WTC11 (cell line): ENCODE results near the gene SACS. TPM values are rescaled to one million over a fixed set of nuclear protein-coding genes. Genes with fewer than 3 reads are reported as not detected.

Experiments
- ATAC-seq: fragments of 200-7000 bp; cut with Tn5 transposase; 2 replicates; pipeline ENCODE4 v1.10.0; 2021; ENCODE audit warnings: mild to moderate bottlenecking, moderate library complexity
- CTCF ChIA-PET: fragments of 300-600 bp; sonication (Branson Sonifier 250); formaldehyde crosslinking; loops from one replicate; lab custom pipeline; 2021; ENCODE audit warnings: antibody characterized with exemption; lab: Charles Lee
- POLR2A ChIA-PET: fragments of 350-600 bp; sonication (Branson Sonifier 250); formaldehyde crosslinking; loops from one replicate; lab custom pipeline; 2021; ENCODE audit warnings: antibody characterized with exemption; lab: Charles Lee
- DNase-seq: peaks from one replicate; pipeline ENCODE4 v3.0.0; 2021; ENCODE audit warnings: low spot score
- H3K27ac Mint-ChIP-seq: 2 replicates; pipeline ENCODE4 v1.8.0; 2021; ENCODE audit warnings: mixed read lengths
- H3K27me3 Mint-ChIP-seq: 2 replicates; pipeline ENCODE4 v1.8.0; 2021; ENCODE audit warnings: low read depth, mild to moderate bottlenecking, moderate library complexity, mixed read lengths
- H3K36me3 Mint-ChIP-seq: 2 replicates; pipeline ENCODE4 v1.8.0; 2021; ENCODE audit warnings: mixed read lengths
- H3K4me1 Mint-ChIP-seq: 2 replicates; pipeline ENCODE4 v1.8.0; 2022; ENCODE audit warnings: mixed read lengths
- H3K4me3 Mint-ChIP-seq: 2 replicates; pipeline ENCODE4 v1.8.0; 2021; ENCODE audit warnings: mild to moderate bottlenecking, moderate library complexity, mixed read lengths
- H3K9me3 Mint-ChIP-seq: 2 replicates; pipeline ENCODE4 v1.8.0; 2021; ENCODE audit warnings: mixed read lengths
- CREM ChIP-seq: sonication (generic); formaldehyde crosslinking; IDR thresholded peaks from 2 replicates; pipeline ENCODE4 v1.8.1; 2022; ENCODE audit warnings: mild to moderate bottlenecking, missing genetic modification reagents, moderate library complexity
- JAZF1 ChIP-seq: fragments of 250-450 bp; sonication (Bioruptor Pico); IDR thresholded peaks from 2 replicates; pipeline ENCODE4 v1.9.0; 2021; ENCODE audit warnings: moderate library complexity, mild to moderate bottlenecking, inconsistent platforms
- RELA ChIP-seq: sonication (generic); formaldehyde crosslinking; IDR thresholded peaks from 2 replicates; pipeline ENCODE4 v1.8.1; 2022; ENCODE audit warnings: missing genetic modification reagents, mild to moderate bottlenecking, borderline replicate concordance
- SMAD4 ChIP-seq: sonication (generic); formaldehyde crosslinking; IDR thresholded peaks from 2 replicates; pipeline ENCODE4 v1.8.0; 2022; ENCODE audit warnings: mild to moderate bottlenecking, missing genetic modification reagents
- ZNF138 ChIP-seq: sonication (generic); formaldehyde crosslinking; conservative IDR thresholded peaks from 2 replicates; pipeline ENCODE4 v1.8.1; 2022; ENCODE audit warnings: mild to moderate bottlenecking, moderate library complexity, missing genetic modification reagents
- ZNF219 ChIP-seq: sonication (generic); formaldehyde crosslinking; IDR thresholded peaks from 2 replicates; pipeline ENCODE4 v1.8.0; 2023; ENCODE audit warnings: missing genetic modification reagents, mild to moderate bottlenecking, borderline replicate concordance
- ZNF423 ChIP-seq: fragments of 250-450 bp; sonication (Bioruptor Pico); IDR thresholded peaks from 2 replicates; pipeline ENCODE4 v2.1.2; 2022; ENCODE audit warnings: mild to moderate bottlenecking, moderate library complexity
- total RNA-seq: library from RNA; stranded (reverse); gene quantifications from 3 replicates; pipeline ENCODE4 v1.2.3, GENCODE V29; 2021
- TF ChIP-seq, protein P1 (sequence below): fragments of 250-450 bp; sonication (Bioruptor Pico); IDR thresholded peaks from 2 replicates; pipeline ENCODE4 v1.9.0; 2021; ENCODE audit warnings: mild to moderate bottlenecking
- TF ChIP-seq, protein P2 (sequence below): sonication (generic); formaldehyde crosslinking; IDR thresholded peaks from 2 replicates; pipeline ENCODE4 v1.8.1; 2022; ENCODE audit warnings: mild to moderate bottlenecking, missing genetic modification reagents, moderate library complexity, borderline replicate concordance
- TF ChIP-seq, protein P3 (sequence below): fragments of 250-450 bp; sonication (Bioruptor Pico); IDR thresholded peaks from 2 replicates; pipeline ENCODE4 v1.9.0; 2021; ENCODE audit warnings: moderate library complexity, mild to moderate bottlenecking, inconsistent platforms, borderline replicate concordance
- TF ChIP-seq, protein P4 (sequence below): sonication (generic); formaldehyde crosslinking; IDR thresholded peaks from 2 replicates; pipeline ENCODE4 v1.8.0; 2022; ENCODE audit warnings: missing genetic modification reagents
- TF ChIP-seq, protein P5 (sequence below): sonication (generic); formaldehyde crosslinking; IDR thresholded peaks from 2 replicates; pipeline ENCODE4 v1.8.0; 2023; ENCODE audit warnings: missing genetic modification reagents
- TF ChIP-seq, protein P6 (sequence below): fragments of 250-450 bp; sonication (Bioruptor Pico); IDR thresholded peaks from 2 replicates; pipeline ENCODE4 v1.9.0; 2021; ENCODE audit warnings: mild to moderate bottlenecking
- TF ChIP-seq, protein P7 (sequence below): sonication (generic); formaldehyde crosslinking; IDR thresholded peaks from 2 replicates; pipeline ENCODE4 v1.8.1; 2023; ENCODE audit warnings: mild to moderate bottlenecking, missing genetic modification reagents
- TF ChIP-seq, protein P8 (sequence below): sonication (generic); formaldehyde crosslinking; IDR thresholded peaks from 2 replicates; pipeline ENCODE4 v1.8.1; 2022; ENCODE audit warnings: mild to moderate bottlenecking, moderate library complexity, missing genetic modification reagents
- TF ChIP-seq, protein P9 (sequence below): sonication (generic); formaldehyde crosslinking; IDR thresholded peaks from 2 replicates; pipeline ENCODE4 v1.8.0; 2022; ENCODE audit warnings: mild to moderate bottlenecking, missing genetic modification reagents

The SACS gene
- total RNA-seq, 1 experiment from 2014 or later = 35.2 TPM

DNA sequence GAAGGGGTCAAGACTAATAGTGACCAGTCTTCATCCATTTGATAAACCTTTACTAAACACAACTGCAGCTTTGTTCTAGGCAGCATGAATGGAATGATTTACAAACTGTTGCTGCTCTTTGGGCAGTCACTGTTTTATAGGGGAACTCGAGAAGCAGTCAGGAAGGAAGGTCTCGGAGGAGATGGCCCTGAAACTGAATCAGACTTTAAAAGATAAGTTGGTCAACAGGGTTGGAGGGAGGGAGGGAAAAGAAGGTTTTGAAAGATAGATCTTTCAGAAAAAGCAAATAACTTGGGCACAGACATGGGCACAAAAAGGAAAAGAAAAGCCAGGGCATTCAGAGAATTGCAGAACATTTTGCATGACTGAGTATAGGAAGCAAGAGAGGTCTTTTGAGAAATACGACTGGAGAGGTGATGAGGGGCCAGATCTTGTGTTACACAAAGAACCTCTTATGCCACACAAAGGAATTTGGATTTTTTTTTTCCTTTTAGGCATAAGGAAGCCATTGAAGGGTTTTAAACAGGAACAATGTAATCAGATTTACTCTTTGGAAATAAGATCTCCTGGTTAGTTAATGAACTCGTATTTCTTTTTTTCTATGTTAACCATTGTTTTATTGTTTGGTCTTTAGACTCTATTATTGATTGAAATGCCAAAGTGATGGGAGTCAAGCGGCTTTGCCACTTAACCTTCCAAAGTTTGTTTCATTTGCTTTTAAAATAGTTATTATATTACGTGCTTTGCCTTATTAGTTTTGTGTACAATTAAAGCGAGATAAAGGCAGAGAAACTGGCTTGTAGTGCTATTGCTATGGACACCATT is 37.5 kb upstream of the SACS start (continued):
- TF ChIP-seq, protein P1, sequence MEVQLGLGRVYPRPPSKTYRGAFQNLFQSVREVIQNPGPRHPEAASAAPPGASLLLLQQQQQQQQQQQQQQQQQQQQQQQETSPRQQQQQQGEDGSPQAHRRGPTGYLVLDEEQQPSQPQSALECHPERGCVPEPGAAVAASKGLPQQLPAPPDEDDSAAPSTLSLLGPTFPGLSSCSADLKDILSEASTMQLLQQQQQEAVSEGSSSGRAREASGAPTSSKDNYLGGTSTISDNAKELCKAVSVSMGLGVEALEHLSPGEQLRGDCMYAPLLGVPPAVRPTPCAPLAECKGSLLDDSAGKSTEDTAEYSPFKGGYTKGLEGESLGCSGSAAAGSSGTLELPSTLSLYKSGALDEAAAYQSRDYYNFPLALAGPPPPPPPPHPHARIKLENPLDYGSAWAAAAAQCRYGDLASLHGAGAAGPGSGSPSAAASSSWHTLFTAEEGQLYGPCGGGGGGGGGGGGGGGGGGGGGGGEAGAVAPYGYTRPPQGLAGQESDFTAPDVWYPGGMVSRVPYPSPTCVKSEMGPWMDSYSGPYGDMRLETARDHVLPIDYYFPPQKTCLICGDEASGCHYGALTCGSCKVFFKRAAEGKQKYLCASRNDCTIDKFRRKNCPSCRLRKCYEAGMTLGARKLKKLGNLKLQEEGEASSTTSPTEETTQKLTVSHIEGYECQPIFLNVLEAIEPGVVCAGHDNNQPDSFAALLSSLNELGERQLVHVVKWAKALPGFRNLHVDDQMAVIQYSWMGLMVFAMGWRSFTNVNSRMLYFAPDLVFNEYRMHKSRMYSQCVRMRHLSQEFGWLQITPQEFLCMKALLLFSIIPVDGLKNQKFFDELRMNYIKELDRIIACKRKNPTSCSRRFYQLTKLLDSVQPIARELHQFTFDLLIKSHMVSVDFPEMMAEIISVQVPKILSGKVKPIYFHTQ = no peak
- TF ChIP-seq, protein P2, sequence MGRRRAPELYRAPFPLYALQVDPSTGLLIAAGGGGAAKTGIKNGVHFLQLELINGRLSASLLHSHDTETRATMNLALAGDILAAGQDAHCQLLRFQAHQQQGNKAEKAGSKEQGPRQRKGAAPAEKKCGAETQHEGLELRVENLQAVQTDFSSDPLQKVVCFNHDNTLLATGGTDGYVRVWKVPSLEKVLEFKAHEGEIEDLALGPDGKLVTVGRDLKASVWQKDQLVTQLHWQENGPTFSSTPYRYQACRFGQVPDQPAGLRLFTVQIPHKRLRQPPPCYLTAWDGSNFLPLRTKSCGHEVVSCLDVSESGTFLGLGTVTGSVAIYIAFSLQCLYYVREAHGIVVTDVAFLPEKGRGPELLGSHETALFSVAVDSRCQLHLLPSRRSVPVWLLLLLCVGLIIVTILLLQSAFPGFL (CRISPR knock-in tag) = no peak
- TF ChIP-seq ZNF138 (CRISPR knock-in tag) = no peak
- TF ChIP-seq, protein P3, sequence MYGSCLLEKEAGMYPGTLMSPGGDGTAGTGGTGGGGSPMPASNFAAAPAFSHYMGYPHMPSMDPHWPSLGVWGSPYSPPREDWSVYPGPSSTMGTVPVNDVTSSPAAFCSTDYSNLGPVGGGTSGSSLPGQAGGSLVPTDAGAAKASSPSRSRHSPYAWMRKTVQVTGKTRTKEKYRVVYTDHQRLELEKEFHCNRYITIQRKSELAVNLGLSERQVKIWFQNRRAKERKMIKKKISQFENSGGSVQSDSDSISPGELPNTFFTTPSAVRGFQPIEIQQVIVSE = no peak
- TF ChIP-seq, protein P4, sequence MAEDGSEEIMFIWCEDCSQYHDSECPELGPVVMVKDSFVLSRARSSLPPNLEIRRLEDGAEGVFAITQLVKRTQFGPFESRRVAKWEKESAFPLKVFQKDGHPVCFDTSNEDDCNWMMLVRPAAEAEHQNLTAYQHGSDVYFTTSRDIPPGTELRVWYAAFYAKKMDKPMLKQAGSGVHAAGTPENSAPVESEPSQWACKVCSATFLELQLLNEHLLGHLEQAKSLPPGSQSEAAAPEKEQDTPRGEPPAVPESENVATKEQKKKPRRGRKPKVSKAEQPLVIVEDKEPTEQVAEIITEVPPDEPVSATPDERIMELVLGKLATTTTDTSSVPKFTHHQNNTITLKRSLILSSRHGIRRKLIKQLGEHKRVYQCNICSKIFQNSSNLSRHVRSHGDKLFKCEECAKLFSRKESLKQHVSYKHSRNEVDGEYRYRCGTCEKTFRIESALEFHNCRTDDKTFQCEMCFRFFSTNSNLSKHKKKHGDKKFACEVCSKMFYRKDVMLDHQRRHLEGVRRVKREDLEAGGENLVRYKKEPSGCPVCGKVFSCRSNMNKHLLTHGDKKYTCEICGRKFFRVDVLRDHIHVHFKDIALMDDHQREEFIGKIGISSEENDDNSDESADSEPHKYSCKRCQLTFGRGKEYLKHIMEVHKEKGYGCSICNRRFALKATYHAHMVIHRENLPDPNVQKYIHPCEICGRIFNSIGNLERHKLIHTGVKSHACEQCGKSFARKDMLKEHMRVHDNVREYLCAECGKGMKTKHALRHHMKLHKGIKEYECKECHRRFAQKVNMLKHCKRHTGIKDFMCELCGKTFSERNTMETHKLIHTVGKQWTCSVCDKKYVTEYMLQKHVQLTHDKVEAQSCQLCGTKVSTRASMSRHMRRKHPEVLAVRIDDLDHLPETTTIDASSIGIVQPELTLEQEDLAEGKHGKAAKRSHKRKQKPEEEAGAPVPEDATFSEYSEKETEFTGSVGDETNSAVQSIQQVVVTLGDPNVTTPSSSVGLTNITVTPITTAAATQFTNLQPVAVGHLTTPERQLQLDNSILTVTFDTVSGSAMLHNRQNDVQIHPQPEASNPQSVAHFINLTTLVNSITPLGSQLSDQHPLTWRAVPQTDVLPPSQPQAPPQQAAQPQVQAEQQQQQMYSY (CRISPR knock-in tag) = no peak
- TF ChIP-seq ZNF423 (CRISPR knock-in tag) = no peak
- TF ChIP-seq, protein P5, sequence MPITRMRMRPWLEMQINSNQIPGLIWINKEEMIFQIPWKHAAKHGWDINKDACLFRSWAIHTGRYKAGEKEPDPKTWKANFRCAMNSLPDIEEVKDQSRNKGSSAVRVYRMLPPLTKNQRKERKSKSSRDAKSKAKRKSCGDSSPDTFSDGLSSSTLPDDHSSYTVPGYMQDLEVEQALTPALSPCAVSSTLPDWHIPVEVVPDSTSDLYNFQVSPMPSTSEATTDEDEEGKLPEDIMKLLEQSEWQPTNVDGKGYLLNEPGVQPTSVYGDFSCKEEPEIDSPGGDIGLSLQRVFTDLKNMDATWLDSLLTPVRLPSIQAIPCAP (CRISPR knock-in tag) = no peak

DNA sequence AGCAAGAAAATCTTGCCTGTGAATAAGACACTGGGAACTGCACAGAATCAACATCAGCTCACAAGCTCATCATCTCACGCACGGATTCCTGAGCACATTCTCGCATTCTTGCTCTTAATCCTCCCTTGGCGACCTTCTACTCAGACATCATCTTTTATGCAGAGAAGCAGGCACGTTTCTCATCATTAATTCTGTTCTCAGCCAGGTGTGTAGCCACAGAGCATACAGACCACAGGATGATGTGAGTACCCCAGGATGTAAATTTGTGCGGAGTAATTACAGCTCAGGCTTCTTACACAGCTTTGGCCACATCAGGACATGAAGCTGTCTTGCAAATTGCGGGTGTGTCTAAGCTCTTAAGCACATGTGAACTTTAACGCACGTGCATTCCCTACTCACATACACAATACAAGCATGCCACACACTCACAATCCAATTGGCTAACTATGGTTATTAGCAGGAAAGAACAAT is 36.5 kb upstream of the SACS start:
- H3K4me1 Mint-ChIP-seq = peaks cover 29% of the 10 kb centered on the region
- no peak overlapping the region for H3K27ac Mint-ChIP-seq
- ATAC-seq (no peak; the same call in 1 of the 2 replicates), DNase-seq (no peak)
- ChIA-PET CTCF (interaction anchor here (0.7 to 1.9 kb wide), 6 partner anchors 98 to 452 kb away, joined by 3 to 9 read pairs (median 4); no protein-coding TSS in a partner anchor), POLR2A (interaction anchor here (0.5 kb wide), 1 partner anchor 21 kb away, joined by 3 read pairs; no protein-coding TSS in a partner anchor)
- H3K4me3 Mint-ChIP-seq = no peak overlapping the region
- no peaks in the 10 kb centered on the region for H3K36me3 Mint-ChIP-seq
- H3K9me3 Mint-ChIP-seq = peaks cover 4% of the 10 kb centered on the region; the same call in 1 of the 2 replicates
- H3K27me3 Mint-ChIP-seq = peaks cover 12% of the 10 kb centered on the region
- TF ChIP-seq, protein P6, sequence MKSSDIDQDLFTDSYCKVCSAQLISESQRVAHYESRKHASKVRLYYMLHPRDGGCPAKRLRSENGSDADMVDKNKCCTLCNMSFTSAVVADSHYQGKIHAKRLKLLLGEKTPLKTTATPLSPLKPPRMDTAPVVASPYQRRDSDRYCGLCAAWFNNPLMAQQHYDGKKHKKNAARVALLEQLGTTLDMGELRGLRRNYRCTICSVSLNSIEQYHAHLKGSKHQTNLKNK (CRISPR knock-in tag) = no peak
- TF ChIP-seq JAZF1 (CRISPR knock-in tag) (no peak), SMAD4 (CRISPR knock-in tag) (no peak), ZNF219 (no peak), CREM (CRISPR knock-in tag) (no peak), RELA (CRISPR knock-in tag) (no peak)
- TF ChIP-seq, protein P7, sequence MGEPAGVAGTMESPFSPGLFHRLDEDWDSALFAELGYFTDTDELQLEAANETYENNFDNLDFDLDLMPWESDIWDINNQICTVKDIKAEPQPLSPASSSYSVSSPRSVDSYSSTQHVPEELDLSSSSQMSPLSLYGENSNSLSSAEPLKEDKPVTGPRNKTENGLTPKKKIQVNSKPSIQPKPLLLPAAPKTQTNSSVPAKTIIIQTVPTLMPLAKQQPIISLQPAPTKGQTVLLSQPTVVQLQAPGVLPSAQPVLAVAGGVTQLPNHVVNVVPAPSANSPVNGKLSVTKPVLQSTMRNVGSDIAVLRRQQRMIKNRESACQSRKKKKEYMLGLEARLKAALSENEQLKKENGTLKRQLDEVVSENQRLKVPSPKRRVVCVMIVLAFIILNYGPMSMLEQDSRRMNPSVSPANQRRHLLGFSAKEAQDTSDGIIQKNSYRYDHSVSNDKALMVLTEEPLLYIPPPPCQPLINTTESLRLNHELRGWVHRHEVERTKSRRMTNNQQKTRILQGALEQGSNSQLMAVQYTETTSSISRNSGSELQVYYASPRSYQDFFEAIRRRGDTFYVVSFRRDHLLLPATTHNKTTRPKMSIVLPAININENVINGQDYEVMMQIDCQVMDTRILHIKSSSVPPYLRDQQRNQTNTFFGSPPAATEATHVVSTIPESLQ (CRISPR knock-in tag) = no peak
- TF ChIP-seq, protein P1 = no peak
- TF ChIP-seq, protein P8, sequence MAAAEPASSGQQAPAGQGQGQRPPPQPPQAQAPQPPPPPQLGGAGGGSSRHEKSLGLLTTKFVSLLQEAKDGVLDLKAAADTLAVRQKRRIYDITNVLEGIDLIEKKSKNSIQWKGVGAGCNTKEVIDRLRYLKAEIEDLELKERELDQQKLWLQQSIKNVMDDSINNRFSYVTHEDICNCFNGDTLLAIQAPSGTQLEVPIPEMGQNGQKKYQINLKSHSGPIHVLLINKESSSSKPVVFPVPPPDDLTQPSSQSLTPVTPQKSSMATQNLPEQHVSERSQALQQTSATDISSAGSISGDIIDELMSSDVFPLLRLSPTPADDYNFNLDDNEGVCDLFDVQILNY = no peak
- TF ChIP-seq, protein P9, sequence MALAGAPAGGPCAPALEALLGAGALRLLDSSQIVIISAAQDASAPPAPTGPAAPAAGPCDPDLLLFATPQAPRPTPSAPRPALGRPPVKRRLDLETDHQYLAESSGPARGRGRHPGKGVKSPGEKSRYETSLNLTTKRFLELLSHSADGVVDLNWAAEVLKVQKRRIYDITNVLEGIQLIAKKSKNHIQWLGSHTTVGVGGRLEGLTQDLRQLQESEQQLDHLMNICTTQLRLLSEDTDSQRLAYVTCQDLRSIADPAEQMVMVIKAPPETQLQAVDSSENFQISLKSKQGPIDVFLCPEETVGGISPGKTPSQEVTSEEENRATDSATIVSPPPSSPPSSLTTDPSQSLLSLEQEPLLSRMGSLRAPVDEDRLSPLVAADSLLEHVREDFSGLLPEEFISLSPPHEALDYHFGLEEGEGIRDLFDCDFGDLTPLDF (CRISPR knock-in tag) = no peak
